ENCODE measurements around the gene NRXN3. TPM values are rescaled to one million over a fixed set of nuclear protein-coding genes. Genes with fewer than 3 reads are reported as not detected.
A peak's percentile ranks its signal among the peaks of the same experiment; 100 is the strongest.

Gene NRXN3
- total and polyA plus RNA-seq, 3 experiments from 2014 or later: not detected

DNA sequence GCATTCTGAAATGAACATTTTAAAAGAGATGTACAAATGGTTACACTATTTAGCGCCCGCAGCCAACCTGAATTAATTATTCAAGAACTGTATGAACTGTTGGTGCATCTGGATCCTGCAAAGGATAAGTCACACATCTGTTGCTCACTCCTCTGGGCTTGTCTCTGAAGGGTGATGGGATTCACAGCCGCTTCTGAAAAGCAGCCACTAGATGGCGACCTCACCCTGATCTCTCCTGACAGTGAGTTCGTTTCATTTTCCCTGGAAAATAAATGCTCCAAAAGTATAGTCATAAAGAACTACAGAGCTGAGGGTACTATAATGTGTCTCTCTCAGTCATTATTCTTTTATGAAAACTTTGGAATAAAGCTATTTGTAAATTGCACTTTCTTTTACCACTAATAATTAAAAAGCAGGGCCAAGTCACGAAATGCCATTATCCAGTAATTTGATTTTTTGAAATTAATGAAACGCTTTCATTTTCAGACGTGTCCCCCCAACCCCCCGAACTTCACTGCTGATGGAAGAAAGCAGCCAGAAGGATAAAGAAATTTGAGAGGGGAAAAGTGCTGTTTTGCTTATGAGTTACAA, 789.6 kb downstream of the NRXN3 start:
- Mint-ChIP-seq H3K4me1 (peaks cover 0 to 6% (median 4%) of the 10 kb centered on the region in 3 donors), H3K27me3 (peaks cover 0 to 3% of the 10 kb centered on the region in 2 donors), H3K4me3 (no peak overlapping the region), H3K9me3 (peaks cover 0 to 2% (median 0%) of the 10 kb centered on the region in 5 donors), H3K36me3 (no peaks in the 10 kb centered on the region), H3K27ac (no peak overlapping the region)
- H3K36me3 ChIP-seq (ENCODE audit: insufficient read depth, low read length): no peaks in the 10 kb centered on the region
- H3K4me1 ChIP-seq (ENCODE audit: insufficient read depth, low read length): no peaks in the 10 kb centered on the region
- H3K27ac ChIP-seq (ENCODE audit: low read depth, low read length): no peak overlapping the region
- ChIA-PET CTCF (interaction anchor here (1.7 kb wide), 2 partner anchors 10 to 26 kb away, joined by 4 to 8 read pairs; no protein-coding TSS in a partner anchor), POLR2A (no interaction called here)
- H3K9me3 ChIP-seq (ENCODE audit: low read length): no peaks in the 10 kb centered on the region
- H3K4me3 ChIP-seq (ENCODE audit: low read length): no peak overlapping the region
- peak; percentile 3 to 50 (median 8) for DNase-seq
- no peaks in the 10 kb centered on the region for H3K27me3 ChIP-seq (ENCODE audit: insufficient read depth, low read length, poor library complexity, severe bottlenecking)

DNA sequence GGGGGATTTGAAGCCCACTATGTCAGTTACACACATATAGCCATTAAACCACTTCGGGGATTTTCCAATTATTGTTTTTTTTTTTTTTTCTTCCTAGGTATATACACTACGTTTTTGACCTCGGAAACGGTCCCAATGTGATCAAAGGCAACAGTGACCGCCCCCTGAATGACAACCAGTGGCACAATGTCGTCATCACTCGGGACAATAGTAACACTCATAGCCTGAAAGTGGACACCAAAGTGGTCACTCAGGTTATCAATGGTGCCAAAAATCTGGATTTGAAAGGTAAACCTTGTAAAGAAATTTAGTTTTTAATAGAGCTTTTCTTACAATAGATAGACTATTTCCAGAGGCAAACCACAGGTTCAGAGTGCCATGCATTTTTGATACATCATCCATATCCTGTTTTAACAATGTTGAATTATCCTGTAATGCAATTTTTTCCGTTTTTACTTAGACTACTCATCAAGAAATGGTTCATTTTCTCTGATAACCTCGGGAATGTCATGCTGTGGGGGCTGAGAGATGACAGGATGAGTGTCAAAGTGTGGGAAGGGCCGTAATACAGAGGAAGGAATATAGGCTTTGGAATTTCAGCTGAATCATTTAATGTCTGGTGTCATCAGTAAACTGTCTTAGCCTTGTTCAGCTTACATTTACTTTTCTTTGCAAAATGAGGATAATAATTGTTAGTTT, 797.1 kb downstream of the NRXN3 start:
- Mint-ChIP-seq H3K9me3 (no peaks in the 10 kb centered on the region), H3K36me3 (no peaks in the 10 kb centered on the region), H3K4me3 (no peak overlapping the region), H3K27ac (no peak overlapping the region), H3K27me3 (peaks cover 5 to 7% of the 10 kb centered on the region in 2 donors), H3K4me1 (no peaks in the 10 kb centered on the region)
- H3K27ac ChIP-seq (ENCODE audit: low read depth, low read length): no peak overlapping the region
- no peak overlapping the region for H3K4me3 ChIP-seq (ENCODE audit: low read length)
- H3K27me3 ChIP-seq (ENCODE audit: insufficient read depth, low read length, poor library complexity, severe bottlenecking): no peaks in the 10 kb centered on the region
- no peaks in the 10 kb centered on the region for H3K4me1 ChIP-seq (ENCODE audit: insufficient read depth, low read length)
- H3K9me3 ChIP-seq (ENCODE audit: low read length): no peaks in the 10 kb centered on the region
- POLR2A ChIA-PET: no interaction called here
- CTCF ChIA-PET: no interaction called here
- H3K36me3 ChIP-seq (ENCODE audit: insufficient read depth, low read length): no peaks in the 10 kb centered on the region
- no peak for DNase-seq

DNA sequence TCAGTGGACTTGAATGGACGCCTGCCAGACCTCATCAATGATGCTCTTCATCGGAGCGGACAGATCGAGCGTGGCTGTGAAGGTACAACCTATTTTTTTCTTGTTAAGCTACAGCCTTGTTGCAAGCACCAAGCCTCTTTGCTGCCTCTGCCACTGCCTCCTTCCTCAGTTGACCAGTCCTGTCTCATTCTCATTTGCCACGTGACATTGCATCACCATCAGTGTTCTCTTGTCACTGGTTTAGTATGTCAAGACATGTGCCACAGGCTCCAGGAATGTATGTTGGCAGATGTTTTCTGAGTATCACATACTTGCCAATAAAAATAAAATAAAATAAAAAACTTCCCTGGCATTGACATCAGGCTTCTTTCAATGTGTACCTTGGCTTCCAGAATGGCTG, 798.1 kb downstream of the NRXN3 start:
- DNase-seq: no peak
- Mint-ChIP-seq H3K27ac (no peak overlapping the region), H3K36me3 (no peaks in the 10 kb centered on the region), H3K4me3 (no peak overlapping the region), H3K27me3 (peaks cover 5 to 7% of the 10 kb centered on the region in 2 donors), H3K4me1 (no peaks in the 10 kb centered on the region), H3K9me3 (no peaks in the 10 kb centered on the region)
- no peaks in the 10 kb centered on the region for H3K9me3 ChIP-seq (ENCODE audit: low read length)
- no peaks in the 10 kb centered on the region for H3K4me1 ChIP-seq (ENCODE audit: insufficient read depth, low read length)
- no peaks in the 10 kb centered on the region for H3K27me3 ChIP-seq (ENCODE audit: insufficient read depth, low read length, poor library complexity, severe bottlenecking)
- H3K36me3 ChIP-seq (ENCODE audit: insufficient read depth, low read length): no peaks in the 10 kb centered on the region
- no peak overlapping the region for H3K4me3 ChIP-seq (ENCODE audit: low read length)
- ChIA-PET CTCF (interaction anchor here (2.2 kb wide), 1 partner anchor 8 kb away, joined by 8 read pairs; no protein-coding TSS in a partner anchor), POLR2A (no interaction called here)
- H3K27ac ChIP-seq (ENCODE audit: low read depth, low read length): no peak overlapping the region

DNA sequence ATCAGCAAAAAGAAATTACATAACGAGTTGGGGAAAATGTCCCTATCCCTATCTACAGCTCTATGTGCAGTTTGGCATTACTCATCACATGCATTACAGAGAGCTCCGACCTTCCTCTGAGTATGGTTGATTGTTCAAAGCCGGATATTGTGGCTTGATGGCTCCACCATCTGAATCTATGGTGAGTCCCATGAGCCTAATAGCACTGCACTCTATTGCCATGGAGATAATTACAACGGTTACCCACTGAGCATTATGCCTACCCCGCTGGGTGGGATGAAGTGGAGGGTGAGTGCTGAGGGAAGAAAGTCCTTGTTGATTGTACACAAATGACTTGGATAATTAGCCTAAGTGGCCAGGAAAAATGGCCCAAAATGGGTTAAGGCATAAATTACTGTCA, 800.5 kb downstream of the NRXN3 start:
- Histone ChIP-seq H3K27ac (ENCODE audit: low read depth, low read length) (no peak overlapping the region), H3K4me3 (ENCODE audit: low read length) (no peak overlapping the region), H3K27me3 (ENCODE audit: insufficient read depth, low read length, poor library complexity, severe bottlenecking) (no peaks in the 10 kb centered on the region), H3K4me1 (ENCODE audit: insufficient read depth, low read length) (no peaks in the 10 kb centered on the region), H3K9me3 (ENCODE audit: low read length) (no peaks in the 10 kb centered on the region), H3K36me3 (ENCODE audit: insufficient read depth, low read length) (no peaks in the 10 kb centered on the region)
- ChIA-PET CTCF (interaction anchor here (2.2 kb wide), 1 partner anchor 10 kb away, joined by 8 read pairs; no protein-coding TSS in a partner anchor), POLR2A (no interaction called here)
- DNase-seq: no peak
- H3K27ac Mint-ChIP-seq: no peak overlapping the region
- H3K4me1 Mint-ChIP-seq: no peaks in the 10 kb centered on the region
- no peaks in the 10 kb centered on the region for H3K36me3 Mint-ChIP-seq
- H3K9me3 Mint-ChIP-seq: no peaks in the 10 kb centered on the region
- no peak overlapping the region for H3K4me3 Mint-ChIP-seq
- H3K27me3 Mint-ChIP-seq: peaks cover 5 to 7% of the 10 kb centered on the region in 2 donors

DNA sequence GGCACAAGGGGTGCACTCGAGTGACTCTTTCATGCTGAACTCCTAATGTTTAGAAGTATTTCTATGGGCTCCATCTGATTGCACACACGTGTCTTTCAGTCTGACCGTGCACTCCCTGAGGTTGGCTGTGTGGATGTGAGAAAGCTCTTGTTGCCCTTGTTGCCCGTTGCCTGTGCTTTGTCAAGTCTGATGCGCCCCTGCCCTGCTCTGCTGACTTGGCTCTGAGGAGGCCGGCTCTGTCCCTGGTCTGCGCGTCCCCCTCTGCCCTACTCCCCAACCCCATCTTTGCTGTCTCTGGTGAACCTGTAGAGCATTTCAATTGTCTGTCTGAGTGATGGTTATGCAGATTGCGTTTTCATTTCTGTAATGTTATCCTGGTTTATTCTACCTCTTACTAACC, 802.3 kb downstream of the NRXN3 start:
- H3K4me3 ChIP-seq (ENCODE audit: low read length): no peak overlapping the region
- H3K4me1 ChIP-seq (ENCODE audit: insufficient read depth, low read length): no peaks in the 10 kb centered on the region
- no peaks in the 10 kb centered on the region for H3K27me3 ChIP-seq (ENCODE audit: insufficient read depth, low read length, poor library complexity, severe bottlenecking)
- no peaks in the 10 kb centered on the region for H3K9me3 ChIP-seq (ENCODE audit: low read length)
- CTCF ChIA-PET: no interaction called here
- Mint-ChIP-seq H3K4me3 (no peak overlapping the region), H3K9me3 (no peaks in the 10 kb centered on the region), H3K27ac (no peak overlapping the region), H3K27me3 (peaks cover 5 to 7% of the 10 kb centered on the region in 2 donors), H3K36me3 (no peaks in the 10 kb centered on the region), H3K4me1 (no peaks in the 10 kb centered on the region)
- DNase-seq: no peak
- no peaks in the 10 kb centered on the region for H3K36me3 ChIP-seq (ENCODE audit: insufficient read depth, low read length)
- no peak overlapping the region for H3K27ac ChIP-seq (ENCODE audit: low read depth, low read length)
- POLR2A ChIA-PET: no interaction called here

DNA sequence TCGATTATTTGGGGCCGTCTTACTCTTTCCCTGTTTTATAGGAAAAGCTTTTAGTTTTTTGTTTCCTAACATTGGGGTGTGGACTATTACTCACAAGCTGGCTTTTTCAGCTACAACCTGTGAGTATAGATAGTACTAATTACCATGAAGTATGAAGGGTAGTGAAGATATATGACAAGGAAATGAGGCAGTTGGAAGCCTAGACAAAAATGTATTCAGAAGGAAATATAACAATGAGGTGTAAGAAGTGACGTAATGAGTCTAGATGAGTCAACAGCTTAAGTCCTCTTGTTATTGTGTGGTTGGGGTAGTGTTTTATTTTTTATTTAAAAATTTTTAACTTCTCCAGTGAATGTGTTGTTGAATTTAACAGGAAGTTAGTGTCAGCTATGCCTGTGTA, 804.5 kb downstream of the NRXN3 start:
- Mint-ChIP-seq H3K4me1 (no peaks in the 10 kb centered on the region), H3K9me3 (no peaks in the 10 kb centered on the region), H3K4me3 (no peak overlapping the region), H3K36me3 (no peaks in the 10 kb centered on the region), H3K27ac (no peak overlapping the region), H3K27me3 (peaks cover 0 to 7% of the 10 kb centered on the region in 2 donors)
- no peaks in the 10 kb centered on the region for H3K4me1 ChIP-seq (ENCODE audit: insufficient read depth, low read length)
- no peak for DNase-seq
- ChIA-PET CTCF (interaction anchor here (0.5 kb wide), 1 partner anchor 14 kb away, joined by 3 read pairs; no protein-coding TSS in a partner anchor), POLR2A (no interaction called here)
- H3K36me3 ChIP-seq (ENCODE audit: insufficient read depth, low read length): no peaks in the 10 kb centered on the region
- H3K4me3 ChIP-seq (ENCODE audit: low read length): no peak overlapping the region
- no peak overlapping the region for H3K27ac ChIP-seq (ENCODE audit: low read depth, low read length)
- no peaks in the 10 kb centered on the region for H3K9me3 ChIP-seq (ENCODE audit: low read length)
- no peaks in the 10 kb centered on the region for H3K27me3 ChIP-seq (ENCODE audit: insufficient read depth, low read length, poor library complexity, severe bottlenecking)

DNA sequence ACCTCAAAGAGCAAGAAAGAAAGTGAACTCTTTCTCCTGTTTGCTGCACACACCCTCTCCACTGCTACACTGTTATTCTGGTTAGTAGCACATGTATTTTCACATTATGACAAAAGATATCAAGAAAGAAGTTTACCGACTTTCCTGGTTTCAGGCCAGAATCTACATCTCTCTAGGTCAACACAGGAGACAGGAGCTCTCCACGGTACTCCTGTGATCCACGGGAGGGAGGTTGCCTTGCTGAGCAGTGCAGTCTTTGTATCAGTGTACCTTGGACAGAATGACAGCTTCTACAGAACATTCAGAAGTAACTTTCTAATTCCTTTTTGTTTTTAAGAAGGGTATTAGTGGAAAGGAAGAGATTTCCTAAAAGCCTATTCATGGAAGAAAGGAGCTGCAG, 805.6 kb downstream of the NRXN3 start:
- no peaks in the 10 kb centered on the region for H3K36me3 ChIP-seq (ENCODE audit: insufficient read depth, low read length)
- ChIA-PET CTCF (no interaction called here), POLR2A (no interaction called here)
- Mint-ChIP-seq H3K36me3 (no peaks in the 10 kb centered on the region), H3K4me1 (no peaks in the 10 kb centered on the region), H3K27me3 (peaks cover 0 to 5% of the 10 kb centered on the region in 2 donors), H3K9me3 (no peaks in the 10 kb centered on the region), H3K27ac (peak overlapping the region in 1 of 8 donors; percentile 21), H3K4me3 (no peak overlapping the region)
- no peak for DNase-seq
- H3K27ac ChIP-seq (ENCODE audit: low read depth, low read length): no peak overlapping the region
- H3K9me3 ChIP-seq (ENCODE audit: low read length): no peaks in the 10 kb centered on the region
- no peaks in the 10 kb centered on the region for H3K27me3 ChIP-seq (ENCODE audit: insufficient read depth, low read length, poor library complexity, severe bottlenecking)
- H3K4me1 ChIP-seq (ENCODE audit: insufficient read depth, low read length): no peaks in the 10 kb centered on the region
- no peak overlapping the region for H3K4me3 ChIP-seq (ENCODE audit: low read length)

DNA sequence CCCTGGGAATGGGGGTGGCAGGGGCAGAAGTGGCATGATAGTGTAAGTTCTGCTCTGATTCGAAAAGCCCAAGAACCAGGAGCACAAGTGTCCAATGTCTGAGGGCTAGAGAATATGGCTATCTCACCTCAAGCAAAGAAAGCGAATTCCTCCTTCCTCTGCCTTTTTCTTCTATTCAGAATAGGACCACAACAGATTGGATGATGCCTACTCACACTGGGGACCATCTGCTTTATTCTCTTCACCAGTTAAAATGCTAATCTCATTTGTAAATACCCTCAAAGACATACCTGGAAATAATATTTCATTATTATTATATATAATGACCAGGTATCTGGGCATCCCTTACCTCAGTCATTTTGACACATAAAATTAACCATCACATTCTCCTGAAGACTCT, 808.7 kb downstream of the NRXN3 start:
- no peaks in the 10 kb centered on the region for H3K4me1 ChIP-seq (ENCODE audit: insufficient read depth, low read length)
- no peak overlapping the region for H3K27ac Mint-ChIP-seq
- H3K9me3 Mint-ChIP-seq: peaks cover 0 to 2% (median 0%) of the 10 kb centered on the region in 5 donors
- no peak overlapping the region for H3K27ac ChIP-seq (ENCODE audit: low read depth, low read length)
- no peak for DNase-seq
- no peak overlapping the region for H3K4me3 ChIP-seq (ENCODE audit: low read length)
- CTCF ChIA-PET: no interaction called here
- H3K4me1 Mint-ChIP-seq: no peaks in the 10 kb centered on the region
- no peaks in the 10 kb centered on the region for H3K36me3 ChIP-seq (ENCODE audit: insufficient read depth, low read length)
- H3K36me3 Mint-ChIP-seq: no peaks in the 10 kb centered on the region
- H3K27me3 Mint-ChIP-seq: peaks cover 3% of the 10 kb centered on the region in 2 donors
- H3K27me3 ChIP-seq (ENCODE audit: insufficient read depth, low read length, poor library complexity, severe bottlenecking): no peaks in the 10 kb centered on the region
- no peak overlapping the region for H3K4me3 Mint-ChIP-seq
- no peaks in the 10 kb centered on the region for H3K9me3 ChIP-seq (ENCODE audit: low read length)
- POLR2A ChIA-PET: no interaction called here

Data from CD8-positive, alpha-beta memory T cell (primary cell).